H1 (cell line): ENCODE data around the gene USP20. TPM values are rescaled to one million over a fixed set of nuclear protein-coding genes. Genes with fewer than 3 reads are reported as not detected.

ENCODE experiments used
- E2F6 ChIP-seq: IDR thresholded peaks from 2 replicates; pipeline ENCODE4 v1.6.1; 2012; ENCODE audit warnings: inconsistent platforms
- TCF12 ChIP-seq: IDR thresholded peaks from 2 replicates; pipeline ENCODE4 v1.6.1; 2011; ENCODE audit warnings: low read depth, mild to moderate bottlenecking, low read length
- polyA plus RNA-seq, 7 experiments: library from polyadenylated mRNA; depleted of rRNA in 3 of 7; stranded (reverse) in 5 of 7; unstranded in 2 of 7; fragments of >200 nt in 5 of 7; fragments of 200-250 nt in 2 of 7; gene quantifications; 1 replicate in 5 of 7; 2 replicates in 1 of 7; 4 replicates in 1 of 7; pipeline versions ENCODE4 v1.2.1 to v1.2.3, GENCODE V29; 2011 to 2013; ENCODE audit warnings: missing spikeins in 2 of 7, mixed read lengths in 2 of 7
- total RNA-seq: library from RNA; stranded (reverse); fragmentation: NEBNext Ultra II Directional; extraction: Animal tissue kit (Norgen Biotek cat#: 25700); gene quantifications from 2 replicates; pipeline ENCODE4 v1.2.1, GENCODE V29; 2021
- TF ChIP-seq, protein P1 (sequence below): fragments of 300-600 bp; sonication (generic); IDR thresholded peaks from 2 replicates; pipeline ENCODE4 v1.7.1; 2012; ENCODE audit warnings: low read length, moderate library complexity, mild to moderate bottlenecking, inconsistent platforms; ENCODE audit not compliant: insufficient replicate concordance

Gene USP20
- total and polyA plus RNA-seq, 2 of the 8 experiments (the other 6 are each of a cell fraction or from before 2014, with no cell fraction given) = 13.4 to 23.0 TPM

- TF ChIP-seq TCF12 = no peak
- TF ChIP-seq, protein P1, sequence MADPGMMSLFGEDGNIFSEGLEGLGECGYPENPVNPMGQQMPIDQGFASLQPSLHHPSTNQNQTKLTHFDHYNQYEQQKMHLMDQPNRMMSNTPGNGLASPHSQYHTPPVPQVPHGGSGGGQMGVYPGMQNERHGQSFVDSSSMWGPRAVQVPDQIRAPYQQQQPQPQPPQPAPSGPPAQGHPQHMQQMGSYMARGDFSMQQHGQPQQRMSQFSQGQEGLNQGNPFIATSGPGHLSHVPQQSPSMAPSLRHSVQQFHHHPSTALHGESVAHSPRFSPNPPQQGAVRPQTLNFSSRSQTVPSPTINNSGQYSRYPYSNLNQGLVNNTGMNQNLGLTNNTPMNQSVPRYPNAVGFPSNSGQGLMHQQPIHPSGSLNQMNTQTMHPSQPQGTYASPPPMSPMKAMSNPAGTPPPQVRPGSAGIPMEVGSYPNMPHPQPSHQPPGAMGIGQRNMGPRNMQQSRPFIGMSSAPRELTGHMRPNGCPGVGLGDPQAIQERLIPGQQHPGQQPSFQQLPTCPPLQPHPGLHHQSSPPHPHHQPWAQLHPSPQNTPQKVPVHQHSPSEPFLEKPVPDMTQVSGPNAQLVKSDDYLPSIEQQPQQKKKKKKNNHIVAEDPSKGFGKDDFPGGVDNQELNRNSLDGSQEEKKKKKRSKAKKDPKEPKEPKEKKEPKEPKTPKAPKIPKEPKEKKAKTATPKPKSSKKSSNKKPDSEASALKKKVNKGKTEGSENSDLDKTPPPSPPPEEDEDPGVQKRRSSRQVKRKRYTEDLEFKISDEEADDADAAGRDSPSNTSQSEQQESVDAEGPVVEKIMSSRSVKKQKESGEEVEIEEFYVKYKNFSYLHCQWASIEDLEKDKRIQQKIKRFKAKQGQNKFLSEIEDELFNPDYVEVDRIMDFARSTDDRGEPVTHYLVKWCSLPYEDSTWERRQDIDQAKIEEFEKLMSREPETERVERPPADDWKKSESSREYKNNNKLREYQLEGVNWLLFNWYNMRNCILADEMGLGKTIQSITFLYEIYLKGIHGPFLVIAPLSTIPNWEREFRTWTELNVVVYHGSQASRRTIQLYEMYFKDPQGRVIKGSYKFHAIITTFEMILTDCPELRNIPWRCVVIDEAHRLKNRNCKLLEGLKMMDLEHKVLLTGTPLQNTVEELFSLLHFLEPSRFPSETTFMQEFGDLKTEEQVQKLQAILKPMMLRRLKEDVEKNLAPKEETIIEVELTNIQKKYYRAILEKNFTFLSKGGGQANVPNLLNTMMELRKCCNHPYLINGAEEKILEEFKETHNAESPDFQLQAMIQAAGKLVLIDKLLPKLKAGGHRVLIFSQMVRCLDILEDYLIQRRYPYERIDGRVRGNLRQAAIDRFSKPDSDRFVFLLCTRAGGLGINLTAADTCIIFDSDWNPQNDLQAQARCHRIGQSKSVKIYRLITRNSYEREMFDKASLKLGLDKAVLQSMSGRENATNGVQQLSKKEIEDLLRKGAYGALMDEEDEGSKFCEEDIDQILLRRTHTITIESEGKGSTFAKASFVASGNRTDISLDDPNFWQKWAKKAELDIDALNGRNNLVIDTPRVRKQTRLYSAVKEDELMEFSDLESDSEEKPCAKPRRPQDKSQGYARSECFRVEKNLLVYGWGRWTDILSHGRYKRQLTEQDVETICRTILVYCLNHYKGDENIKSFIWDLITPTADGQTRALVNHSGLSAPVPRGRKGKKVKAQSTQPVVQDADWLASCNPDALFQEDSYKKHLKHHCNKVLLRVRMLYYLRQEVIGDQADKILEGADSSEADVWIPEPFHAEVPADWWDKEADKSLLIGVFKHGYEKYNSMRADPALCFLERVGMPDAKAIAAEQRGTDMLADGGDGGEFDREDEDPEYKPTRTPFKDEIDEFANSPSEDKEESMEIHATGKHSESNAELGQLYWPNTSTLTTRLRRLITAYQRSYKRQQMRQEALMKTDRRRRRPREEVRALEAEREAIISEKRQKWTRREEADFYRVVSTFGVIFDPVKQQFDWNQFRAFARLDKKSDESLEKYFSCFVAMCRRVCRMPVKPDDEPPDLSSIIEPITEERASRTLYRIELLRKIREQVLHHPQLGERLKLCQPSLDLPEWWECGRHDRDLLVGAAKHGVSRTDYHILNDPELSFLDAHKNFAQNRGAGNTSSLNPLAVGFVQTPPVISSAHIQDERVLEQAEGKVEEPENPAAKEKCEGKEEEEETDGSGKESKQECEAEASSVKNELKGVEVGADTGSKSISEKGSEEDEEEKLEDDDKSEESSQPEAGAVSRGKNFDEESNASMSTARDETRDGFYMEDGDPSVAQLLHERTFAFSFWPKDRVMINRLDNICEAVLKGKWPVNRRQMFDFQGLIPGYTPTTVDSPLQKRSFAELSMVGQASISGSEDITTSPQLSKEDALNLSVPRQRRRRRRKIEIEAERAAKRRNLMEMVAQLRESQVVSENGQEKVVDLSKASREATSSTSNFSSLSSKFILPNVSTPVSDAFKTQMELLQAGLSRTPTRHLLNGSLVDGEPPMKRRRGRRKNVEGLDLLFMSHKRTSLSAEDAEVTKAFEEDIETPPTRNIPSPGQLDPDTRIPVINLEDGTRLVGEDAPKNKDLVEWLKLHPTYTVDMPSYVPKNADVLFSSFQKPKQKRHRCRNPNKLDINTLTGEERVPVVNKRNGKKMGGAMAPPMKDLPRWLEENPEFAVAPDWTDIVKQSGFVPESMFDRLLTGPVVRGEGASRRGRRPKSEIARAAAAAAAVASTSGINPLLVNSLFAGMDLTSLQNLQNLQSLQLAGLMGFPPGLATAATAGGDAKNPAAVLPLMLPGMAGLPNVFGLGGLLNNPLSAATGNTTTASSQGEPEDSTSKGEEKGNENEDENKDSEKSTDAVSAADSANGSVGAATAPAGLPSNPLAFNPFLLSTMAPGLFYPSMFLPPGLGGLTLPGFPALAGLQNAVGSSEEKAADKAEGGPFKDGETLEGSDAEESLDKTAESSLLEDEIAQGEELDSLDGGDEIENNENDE = no peak
- TF ChIP-seq E2F6 = no peak
- TF ChIP-seq, all 59 proteins: peak for 0
These were observed 15.7 kb downstream of the USP20 start (continued) for GRCh38 chr9:129850821-129851550.
